Keratinocyte (primary cell): ENCODE data around the gene MIS12.

Source experiments
- EZH2 ChIP-seq: IDR thresholded peaks from one replicate; pipeline ENCODE4 v1.6.1; 2012; ENCODE audit warnings: inconsistent platforms, mild to moderate bottlenecking, low read length, moderate library complexity
- TF ChIP-seq, protein P1 (sequence below), 3 experiments: IDR thresholded peaks in 1 of 3; conservative IDR thresholded peaks in 1 of 3; optimal IDR thresholded peaks in 1 of 3; 2 replicates in 2 of 3; 3 replicates in 1 of 3; pipeline versions ENCODE3 to v1.5.1; 2011; ENCODE audit warnings: low read length in 3 of 3, mild to moderate bottlenecking in 3 of 3, moderate library complexity in 2 of 3, control low read depth in 1 of 3, inconsistent platforms in 1 of 3; ENCODE audit not compliant: insufficient read depth in 2 of 3; ENCODE audit errors: extremely low read depth in 1 of 3

GRCh38 chr17:5481451-5481850, 4.9 kb upstream of the MIS12 start:
- TF ChIP-seq, protein P1, sequence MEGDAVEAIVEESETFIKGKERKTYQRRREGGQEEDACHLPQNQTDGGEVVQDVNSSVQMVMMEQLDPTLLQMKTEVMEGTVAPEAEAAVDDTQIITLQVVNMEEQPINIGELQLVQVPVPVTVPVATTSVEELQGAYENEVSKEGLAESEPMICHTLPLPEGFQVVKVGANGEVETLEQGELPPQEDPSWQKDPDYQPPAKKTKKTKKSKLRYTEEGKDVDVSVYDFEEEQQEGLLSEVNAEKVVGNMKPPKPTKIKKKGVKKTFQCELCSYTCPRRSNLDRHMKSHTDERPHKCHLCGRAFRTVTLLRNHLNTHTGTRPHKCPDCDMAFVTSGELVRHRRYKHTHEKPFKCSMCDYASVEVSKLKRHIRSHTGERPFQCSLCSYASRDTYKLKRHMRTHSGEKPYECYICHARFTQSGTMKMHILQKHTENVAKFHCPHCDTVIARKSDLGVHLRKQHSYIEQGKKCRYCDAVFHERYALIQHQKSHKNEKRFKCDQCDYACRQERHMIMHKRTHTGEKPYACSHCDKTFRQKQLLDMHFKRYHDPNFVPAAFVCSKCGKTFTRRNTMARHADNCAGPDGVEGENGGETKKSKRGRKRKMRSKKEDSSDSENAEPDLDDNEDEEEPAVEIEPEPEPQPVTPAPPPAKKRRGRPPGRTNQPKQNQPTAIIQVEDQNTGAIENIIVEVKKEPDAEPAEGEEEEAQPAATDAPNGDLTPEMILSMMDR (optimal IDR thresholded peaks at IDR 0.05 in 1 of 3, IDR thresholded peaks at IDR 0.05 in 1 of 3, conservative IDR thresholded peaks at IDR 0.05 in 1 of 3; ENCODE audit: extremely low read depth in 1 of 3, insufficient read depth in 2 of 3, low read length in 3 of 3), result no peak
- no peak for TF ChIP-seq EZH2
